ENCODE measurements around the gene DIP2C.
"Not testable (repeated sequence)": the region's sequence is repeated elsewhere in the genome, so short reads cannot be mapped to it uniquely, and the experiment has no call there.

DIP2C gene

GRCh38 chr10:673492-673891 lies 16.0 kb downstream of the DIP2C start:
- DNase-seq, result no peak

- no peak for DNase-seq
These were observed 16.5 kb downstream of the DIP2C start for GRCh38 chr10:672992-673391.

- no peak for DNase-seq
These were observed 17.3 kb downstream of the DIP2C start for GRCh38 chr10:672203-672602.

- DNase-seq, result no peak
These were observed 18.5 kb downstream of the DIP2C start for GRCh38 chr10:670990-671389.

GRCh38 chr10:670038-670437 lies 19.4 kb downstream of the DIP2C start:
- no peak for DNase-seq

- no peak for DNase-seq
These were observed 20.5 kb downstream of the DIP2C start for GRCh38 chr10:668786-669485.

- DNase-seq, result no peak
These were observed 21.8 kb downstream of the DIP2C start for GRCh38 chr10:667602-668143.

- DNase-seq, result no peak
These were observed 22.4 kb downstream of the DIP2C start for GRCh38 chr10:667096-667495.

- no peak for DNase-seq
These were observed 23.0 kb downstream of the DIP2C start for GRCh38 chr10:666237-667012.

- DNase-seq, result no peak
These were observed 23.8 kb downstream of the DIP2C start for GRCh38 chr10:665579-666091.

- DNase-seq, result no peak
These were observed 24.6 kb downstream of the DIP2C start for GRCh38 chr10:664893-665292.

GRCh38 chr10:664301-664700 lies 25.2 kb downstream of the DIP2C start:
- no peak for DNase-seq

GRCh38 chr10:663831-664251 lies 25.6 kb downstream of the DIP2C start:
- no peak for DNase-seq

GRCh38 chr10:663466-663751 lies 26.1 kb downstream of the DIP2C start:
- no peak for DNase-seq

GRCh38 chr10:662686-663465 lies 26.6 kb downstream of the DIP2C start:
- no peak for DNase-seq

GRCh38 chr10:662223-662605 lies 27.3 kb downstream of the DIP2C start:
- DNase-seq, result no peak

- DNase-seq, result no peak
These were observed 27.8 kb downstream of the DIP2C start for GRCh38 chr10:661597-662222.

- no peak for DNase-seq
These were observed 28.4 kb downstream of the DIP2C start for GRCh38 chr10:660970-661596.

- DNase-seq, result no peak
These were observed 29.0 kb downstream of the DIP2C start for GRCh38 chr10:660413-660969.

- DNase-seq, result no peak
These were observed 29.8 kb downstream of the DIP2C start for GRCh38 chr10:659688-660141.

- DNase-seq, result not testable (repeated sequence)
These were observed 31.6 kb downstream of the DIP2C start for GRCh38 chr10:657816-658350.

GRCh38 chr10:656883-657282 lies 32.6 kb downstream of the DIP2C start:
- no peak for DNase-seq

All from GOT3 (cell line).